Fibroblast of lung (primary cell): ENCODE results near the gene DLX2.

Experiments
- EZH2 ChIP-seq: IDR thresholded peaks from 2 replicates; pipeline ENCODE4 v1.5.1; 2012; ENCODE audit warnings: low read length, control low read depth, mild to moderate bottlenecking; ENCODE audit errors: missing control alignments
- TF ChIP-seq, protein P1 (sequence below), 2 donors: IDR thresholded peaks in 1 of 2; conservative IDR thresholded peaks in 1 of 2; 1 replicate in 1 of 2; 2 replicates in 1 of 2; pipeline ENCODE4 v1.5.1; 2011 to 2012; ENCODE audit warnings: low read length in 2 of 2, control low read depth in 1 of 2, inconsistent platforms in 1 of 2, low read depth in 1 of 2, mild to moderate bottlenecking in 1 of 2

DNA sequence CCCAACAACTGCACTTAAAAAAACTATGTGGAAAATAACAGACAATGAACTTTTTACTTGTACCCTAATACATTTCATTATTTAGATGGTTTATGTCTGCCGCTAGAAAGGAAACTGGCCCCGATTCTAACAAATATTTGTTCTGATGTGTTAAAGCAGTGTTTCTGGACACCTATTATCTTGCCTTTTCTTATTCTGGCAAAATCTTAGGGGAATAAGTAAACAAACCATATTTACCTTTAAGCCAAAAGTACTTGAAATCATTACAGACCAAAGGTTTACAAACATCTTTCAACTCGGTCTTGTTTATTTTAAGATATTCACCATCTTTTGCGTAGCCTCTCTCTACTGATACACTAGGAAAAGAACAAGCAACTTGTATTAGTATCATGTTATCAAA, 29.2 kb downstream of the DLX2 start:
- TF ChIP-seq, protein P1, sequence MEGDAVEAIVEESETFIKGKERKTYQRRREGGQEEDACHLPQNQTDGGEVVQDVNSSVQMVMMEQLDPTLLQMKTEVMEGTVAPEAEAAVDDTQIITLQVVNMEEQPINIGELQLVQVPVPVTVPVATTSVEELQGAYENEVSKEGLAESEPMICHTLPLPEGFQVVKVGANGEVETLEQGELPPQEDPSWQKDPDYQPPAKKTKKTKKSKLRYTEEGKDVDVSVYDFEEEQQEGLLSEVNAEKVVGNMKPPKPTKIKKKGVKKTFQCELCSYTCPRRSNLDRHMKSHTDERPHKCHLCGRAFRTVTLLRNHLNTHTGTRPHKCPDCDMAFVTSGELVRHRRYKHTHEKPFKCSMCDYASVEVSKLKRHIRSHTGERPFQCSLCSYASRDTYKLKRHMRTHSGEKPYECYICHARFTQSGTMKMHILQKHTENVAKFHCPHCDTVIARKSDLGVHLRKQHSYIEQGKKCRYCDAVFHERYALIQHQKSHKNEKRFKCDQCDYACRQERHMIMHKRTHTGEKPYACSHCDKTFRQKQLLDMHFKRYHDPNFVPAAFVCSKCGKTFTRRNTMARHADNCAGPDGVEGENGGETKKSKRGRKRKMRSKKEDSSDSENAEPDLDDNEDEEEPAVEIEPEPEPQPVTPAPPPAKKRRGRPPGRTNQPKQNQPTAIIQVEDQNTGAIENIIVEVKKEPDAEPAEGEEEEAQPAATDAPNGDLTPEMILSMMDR (conservative IDR thresholded peaks at IDR 0.05 in 1 of 2, IDR thresholded peaks at IDR 0.05 in 1 of 2; ENCODE audit: low read depth in 1 of 2, low read length in 2 of 2): no peak
- TF ChIP-seq EZH2: no peak
